Raji (cell line): ENCODE data around the gene SLC47A2.

ENCODE experiments used
- POLR2A ChIP-seq: IDR thresholded peaks from 2 replicates; pipeline ENCODE4 v1.6.1; 2011; ENCODE audit warnings: low read depth, low read length, control low read depth; ENCODE audit not compliant: insufficient read depth

Gene SLC47A2

DNA sequence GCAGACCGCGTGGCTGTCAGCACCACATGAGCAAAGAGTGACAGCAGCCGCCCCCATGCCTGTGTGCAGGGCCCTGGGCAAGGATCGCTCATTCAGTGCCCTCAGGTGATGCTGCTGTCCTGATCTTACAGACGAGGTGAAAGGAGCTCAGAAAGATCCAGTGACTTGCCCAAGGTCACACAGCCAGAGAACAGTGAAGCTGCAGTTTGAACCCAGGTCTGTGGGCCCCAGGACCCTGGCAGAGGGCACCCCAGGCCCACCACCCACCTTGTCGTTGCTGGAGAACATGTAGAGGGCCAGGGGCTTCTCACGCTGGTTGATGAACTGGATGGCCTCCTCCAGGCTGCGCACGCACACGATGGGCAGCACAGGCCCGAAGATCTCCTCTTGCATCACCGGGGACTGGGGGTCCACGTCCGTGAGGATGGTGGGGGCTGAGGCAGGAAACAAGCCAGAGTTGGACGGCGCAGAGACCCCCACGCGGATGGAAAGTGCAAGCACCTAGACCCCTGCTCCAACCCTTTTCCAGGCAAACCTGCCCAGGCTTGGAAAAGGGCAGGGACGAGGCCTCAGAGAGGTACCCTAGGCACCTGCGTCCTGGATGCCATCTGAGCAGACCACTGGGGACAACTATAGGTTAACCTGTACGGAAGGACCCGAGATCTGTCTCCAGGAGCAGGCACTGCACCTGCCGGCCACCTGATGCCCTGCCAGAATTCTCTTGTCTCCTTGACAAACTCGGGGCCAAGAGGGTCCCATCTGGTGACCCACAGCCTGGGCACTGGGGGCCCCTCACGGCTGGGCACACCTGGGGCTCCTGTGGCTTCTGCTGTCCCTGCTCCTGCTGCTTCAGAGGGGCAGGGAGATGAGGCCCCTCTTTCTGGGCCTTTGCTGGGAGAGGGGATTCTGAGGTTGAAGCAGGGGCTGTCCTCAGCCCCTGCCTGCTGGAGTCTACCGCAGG is 23.1 kb upstream of the SLC47A2 start:
- TF ChIP-seq POLR2A: no peak

DNA sequence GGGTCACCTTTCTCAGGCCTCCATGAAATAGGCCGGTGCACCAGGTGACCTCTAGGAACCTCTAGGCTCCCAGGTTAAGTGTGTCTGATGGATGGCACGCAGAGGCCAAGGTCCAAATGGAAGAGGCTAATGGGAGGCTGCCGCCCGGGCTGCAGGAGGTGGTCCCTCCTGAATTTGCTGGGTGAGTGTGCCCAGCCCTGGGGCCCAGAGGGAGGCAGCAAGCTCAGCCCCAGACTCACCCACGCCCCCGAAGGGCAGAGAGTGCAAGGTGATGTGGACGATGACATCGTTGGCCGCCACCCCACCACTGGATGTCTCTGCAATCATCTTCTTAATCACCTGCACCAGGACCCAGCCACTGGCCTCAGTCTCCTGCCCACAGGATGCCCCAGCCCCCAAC is 22.4 kb upstream of the SLC47A2 start:
- TF ChIP-seq POLR2A: no peak

DNA sequence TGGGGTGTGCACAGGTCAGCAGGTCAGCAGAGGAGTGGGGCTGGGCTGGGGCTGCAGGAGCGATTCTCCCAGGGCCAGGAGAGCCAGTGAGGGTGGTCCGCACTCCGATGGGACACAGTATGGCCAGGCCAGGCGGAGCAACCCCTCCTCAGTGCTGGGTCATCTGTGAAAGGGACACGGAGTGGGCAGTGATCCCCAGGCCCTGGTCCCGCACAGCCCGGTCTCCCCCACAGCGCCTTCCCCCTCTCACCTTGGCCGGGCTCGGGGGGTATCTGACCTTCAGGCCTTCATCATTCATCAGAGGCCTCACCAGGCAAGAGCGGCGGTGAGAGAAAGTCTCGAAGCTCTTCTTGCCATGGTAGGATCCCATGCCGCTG is 21.7 kb upstream of the SLC47A2 start:
- no peak for TF ChIP-seq POLR2A

DNA sequence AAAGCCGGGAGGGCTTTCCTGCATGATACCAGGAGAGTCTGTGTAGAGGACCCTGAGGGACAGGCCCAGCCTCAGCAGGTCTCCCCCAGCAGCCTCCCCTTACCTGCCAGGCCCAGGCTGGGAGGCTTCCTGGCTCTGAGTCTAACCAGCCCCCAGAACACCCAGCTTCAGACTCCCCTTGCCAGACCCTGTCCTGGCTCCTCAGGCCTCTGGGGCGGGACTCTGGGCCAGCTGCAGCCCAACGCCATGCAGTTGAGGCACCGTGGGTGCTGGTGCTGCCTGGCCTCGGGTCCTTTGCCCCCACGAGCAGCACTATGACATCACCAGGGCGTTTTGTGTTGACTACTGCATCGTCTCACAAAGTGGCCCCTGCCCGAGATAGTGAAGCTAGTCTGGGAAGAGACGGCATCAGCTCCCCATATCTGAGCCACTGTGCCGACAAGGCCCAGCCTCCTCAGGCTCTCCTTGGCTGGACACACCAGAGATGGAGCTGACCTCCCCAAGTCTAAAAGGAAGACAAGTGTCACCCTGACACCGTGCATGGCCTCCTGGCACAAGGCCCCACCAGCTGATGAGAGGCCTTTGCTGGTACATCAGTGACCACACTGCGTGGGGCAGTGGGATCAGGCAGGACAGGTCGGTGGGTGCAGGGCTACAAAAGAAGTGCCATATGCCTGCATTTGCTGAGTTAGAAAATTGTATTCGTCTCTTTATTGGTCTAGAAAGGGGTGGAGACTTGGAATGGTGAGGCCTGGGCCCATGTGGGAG is 21.1 kb upstream of the SLC47A2 start:
- no peak for TF ChIP-seq POLR2A

DNA sequence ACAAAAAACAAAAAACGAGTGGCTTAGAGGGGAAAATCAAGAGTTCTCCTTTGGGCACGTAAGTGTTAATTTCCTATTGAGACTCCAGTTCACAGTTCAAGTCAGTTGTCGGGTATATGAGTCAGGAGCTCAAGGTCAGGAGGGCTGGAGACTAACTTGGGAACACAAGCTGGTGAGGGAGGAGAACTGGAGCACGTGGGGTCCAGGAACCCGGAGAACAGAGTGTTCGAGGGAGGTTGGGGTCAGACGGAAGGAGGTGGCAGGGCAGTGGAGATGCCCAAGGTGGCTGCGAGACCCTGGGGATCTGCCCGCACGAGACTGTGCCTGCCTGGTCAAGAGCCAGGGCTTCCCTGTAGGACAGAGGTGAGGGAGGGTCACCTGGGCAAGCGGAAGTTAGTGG is 19.7 kb upstream of the SLC47A2 start:
- no peak for TF ChIP-seq POLR2A

DNA sequence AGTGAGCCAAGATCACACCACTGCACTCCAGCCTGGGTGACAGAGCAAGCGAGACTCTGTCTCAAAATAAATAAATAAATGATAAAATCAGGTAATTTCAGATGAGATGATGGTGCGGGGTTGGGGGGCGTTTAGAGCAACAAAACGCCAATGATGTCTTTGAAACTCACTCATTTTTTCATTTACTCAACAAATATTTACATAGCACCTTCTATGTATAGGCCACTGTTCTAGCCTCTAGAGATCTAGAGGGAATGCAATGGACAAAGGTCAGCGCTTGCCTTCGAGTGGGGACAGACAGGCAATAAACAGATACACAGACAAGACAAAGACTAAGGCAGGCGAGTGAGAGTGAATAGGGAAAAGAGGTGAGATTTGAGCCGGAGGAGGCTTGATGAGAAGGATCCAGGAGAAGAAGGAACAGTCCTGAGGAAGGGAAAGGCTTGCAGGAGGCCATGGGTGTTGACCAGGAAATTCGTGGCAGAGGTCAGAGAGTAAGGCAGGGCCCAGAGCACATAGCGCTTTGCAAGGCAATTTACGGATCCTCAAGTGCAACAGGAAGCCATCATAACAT is 17.7 kb upstream of the SLC47A2 start:
- no peak for TF ChIP-seq POLR2A

DNA sequence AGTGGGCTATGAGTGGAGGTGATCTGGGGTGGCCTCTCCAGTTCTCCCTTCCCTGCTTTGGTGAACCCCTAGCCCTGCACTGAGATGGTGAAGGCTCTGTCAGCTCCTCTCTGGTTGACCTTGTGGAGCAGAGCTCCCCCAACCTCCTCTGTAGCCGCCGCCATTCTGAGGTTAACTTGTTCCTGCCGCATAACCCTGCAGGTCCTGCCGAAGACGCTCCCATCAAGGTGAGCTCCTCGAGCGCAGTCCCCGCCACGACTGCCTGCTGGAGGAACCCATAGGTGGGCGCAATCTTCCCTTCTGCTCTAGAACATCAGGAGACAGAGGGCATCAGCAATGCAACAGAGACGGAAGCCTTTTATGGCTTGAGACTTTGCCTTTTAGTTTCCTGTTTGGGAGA is 15.2 kb upstream of the SLC47A2 start:
- TF ChIP-seq POLR2A: no peak

DNA sequence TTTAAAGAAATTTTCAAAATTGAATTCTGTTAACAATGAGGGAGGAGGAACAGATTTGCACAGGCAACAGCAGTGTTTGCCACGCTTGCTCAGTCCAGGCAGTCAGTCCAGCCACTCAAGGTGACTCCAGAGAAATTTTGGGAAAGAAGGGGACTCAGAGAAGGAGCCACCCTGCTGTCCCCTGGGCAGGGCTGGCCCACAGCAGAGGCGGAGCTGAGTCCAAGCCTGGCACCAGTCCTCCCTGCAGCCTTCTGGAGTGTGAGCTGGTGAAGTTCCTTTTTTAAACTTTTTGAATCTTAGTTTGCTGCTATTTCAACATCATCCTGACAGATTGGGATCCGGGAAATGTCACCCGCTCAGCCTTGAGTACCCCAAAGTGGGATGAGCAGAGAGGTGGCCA is 14.5 kb upstream of the SLC47A2 start:
- no peak for TF ChIP-seq POLR2A

DNA sequence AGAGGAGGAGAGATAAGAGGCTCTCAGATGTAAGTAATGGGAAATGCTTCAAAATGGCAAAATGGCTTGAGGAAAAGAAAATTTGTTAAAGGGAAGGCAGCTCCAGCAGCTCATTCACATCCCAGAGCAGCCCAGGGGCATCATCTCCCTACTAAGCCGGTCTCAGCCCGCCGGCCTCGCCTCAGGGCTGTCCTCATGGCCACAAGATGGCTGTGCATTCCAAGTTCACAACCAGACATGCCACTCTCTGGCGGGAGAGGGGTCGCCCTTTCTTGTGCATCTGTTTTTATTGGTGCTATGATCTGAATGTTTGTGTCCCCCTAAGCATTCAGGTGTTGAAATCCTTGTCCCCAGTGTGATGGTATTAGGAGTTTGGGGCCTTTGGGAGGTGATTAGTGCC is 13.5 kb upstream of the SLC47A2 start:
- no peak for TF ChIP-seq POLR2A

DNA sequence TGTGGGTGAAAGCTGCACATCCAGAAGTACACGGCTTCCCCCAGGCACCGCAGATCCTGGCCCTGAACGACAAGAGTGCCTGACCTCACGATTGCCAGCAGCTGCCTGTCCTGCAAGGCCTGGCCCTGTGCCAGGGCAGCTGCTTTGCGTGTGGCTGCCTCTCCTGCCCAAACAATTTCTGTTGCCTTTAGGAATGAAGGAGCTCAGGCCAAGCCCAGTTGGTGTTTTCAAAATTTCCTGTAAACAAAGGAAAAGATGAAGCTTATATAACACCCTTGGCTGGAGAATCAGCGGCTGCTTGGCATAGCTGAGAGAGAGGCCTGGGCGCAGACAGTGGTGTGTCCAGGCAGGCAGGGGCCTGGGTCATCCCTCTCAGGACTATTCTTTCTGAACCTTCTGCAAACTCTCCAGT is 11.7 kb upstream of the SLC47A2 start:
- no peak for TF ChIP-seq POLR2A

DNA sequence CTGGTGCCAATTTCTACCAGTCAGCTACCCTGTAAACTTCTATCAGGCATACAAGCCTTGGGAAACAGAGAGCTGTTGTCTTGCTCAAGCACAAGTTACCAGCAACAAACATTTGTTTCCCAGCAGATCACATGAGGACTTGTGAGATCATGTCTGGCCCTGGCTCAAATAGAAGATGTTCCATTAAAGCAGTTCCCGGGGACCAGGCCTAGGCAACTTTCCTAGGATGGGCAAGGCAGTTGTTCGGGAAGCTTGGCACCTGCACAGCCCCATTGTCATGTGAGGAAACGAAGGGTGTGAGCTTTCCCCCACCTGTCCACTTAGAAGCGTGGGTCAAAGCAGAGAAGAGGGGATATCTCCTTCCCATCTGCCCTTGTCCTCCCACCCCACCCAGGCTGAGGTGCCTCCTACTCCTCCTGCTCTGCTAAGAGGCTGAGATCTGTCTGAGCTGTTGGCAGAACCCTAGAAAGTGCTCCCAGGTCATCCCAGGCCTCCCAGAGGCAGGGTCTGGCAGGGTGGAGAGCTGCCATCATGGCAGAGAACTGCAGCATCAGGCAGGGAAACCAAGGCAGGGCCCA is 11.2 kb upstream of the SLC47A2 start:
- no peak for TF ChIP-seq POLR2A

DNA sequence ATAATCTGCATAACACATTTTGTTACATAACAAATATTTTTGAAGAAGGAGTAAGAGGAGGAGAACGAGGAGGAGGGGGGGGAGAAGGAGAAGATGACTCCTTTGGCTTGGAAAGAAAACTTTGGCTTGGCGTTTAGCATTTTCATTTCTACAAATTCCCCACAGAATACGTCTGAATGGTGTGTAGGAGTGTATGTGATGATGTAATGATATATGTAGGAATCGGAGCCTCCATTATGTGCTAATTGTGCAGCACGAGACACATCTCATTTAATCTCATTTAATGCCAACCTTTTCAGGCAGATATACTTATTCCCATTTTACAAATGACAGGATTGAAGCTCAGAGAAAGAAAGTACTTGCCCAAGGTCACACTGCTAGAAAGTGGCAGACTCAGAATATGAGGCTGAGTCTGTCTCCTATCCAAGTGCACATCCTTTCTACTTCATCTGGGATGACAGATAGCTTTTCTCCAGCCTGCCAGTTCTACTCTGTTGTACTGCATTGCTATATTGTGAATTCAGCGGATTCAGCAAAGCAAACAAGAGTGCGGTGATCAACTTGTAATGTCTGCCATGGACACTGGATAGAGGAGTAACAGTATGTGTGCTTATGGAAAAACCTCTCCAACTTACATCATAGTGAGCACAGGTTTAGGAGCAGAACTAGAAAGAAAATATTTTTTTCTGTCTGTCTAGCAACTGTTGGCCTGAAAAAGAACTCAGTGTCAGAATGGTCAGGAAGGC is 10.4 kb upstream of the SLC47A2 start:
- no peak for TF ChIP-seq POLR2A

DNA sequence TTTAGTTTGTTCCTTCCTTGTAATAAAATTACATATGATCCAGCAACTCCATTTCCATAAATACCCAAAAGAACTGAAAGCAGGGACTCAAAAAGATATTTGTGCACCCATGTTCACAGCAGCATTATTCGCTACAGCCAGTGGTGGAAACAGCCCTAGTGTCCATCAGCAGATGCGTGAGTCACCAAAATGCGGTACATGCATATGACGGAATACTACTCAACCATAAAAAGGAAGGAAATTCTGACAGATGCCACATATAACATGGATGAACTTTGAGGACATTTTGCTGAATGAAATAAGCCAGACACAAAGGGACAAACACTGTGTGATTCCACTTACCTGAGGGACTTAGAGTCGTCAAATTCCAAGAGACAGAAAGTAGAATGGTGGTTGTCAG is 9.1 kb upstream of the SLC47A2 start:
- no peak for TF ChIP-seq POLR2A

DNA sequence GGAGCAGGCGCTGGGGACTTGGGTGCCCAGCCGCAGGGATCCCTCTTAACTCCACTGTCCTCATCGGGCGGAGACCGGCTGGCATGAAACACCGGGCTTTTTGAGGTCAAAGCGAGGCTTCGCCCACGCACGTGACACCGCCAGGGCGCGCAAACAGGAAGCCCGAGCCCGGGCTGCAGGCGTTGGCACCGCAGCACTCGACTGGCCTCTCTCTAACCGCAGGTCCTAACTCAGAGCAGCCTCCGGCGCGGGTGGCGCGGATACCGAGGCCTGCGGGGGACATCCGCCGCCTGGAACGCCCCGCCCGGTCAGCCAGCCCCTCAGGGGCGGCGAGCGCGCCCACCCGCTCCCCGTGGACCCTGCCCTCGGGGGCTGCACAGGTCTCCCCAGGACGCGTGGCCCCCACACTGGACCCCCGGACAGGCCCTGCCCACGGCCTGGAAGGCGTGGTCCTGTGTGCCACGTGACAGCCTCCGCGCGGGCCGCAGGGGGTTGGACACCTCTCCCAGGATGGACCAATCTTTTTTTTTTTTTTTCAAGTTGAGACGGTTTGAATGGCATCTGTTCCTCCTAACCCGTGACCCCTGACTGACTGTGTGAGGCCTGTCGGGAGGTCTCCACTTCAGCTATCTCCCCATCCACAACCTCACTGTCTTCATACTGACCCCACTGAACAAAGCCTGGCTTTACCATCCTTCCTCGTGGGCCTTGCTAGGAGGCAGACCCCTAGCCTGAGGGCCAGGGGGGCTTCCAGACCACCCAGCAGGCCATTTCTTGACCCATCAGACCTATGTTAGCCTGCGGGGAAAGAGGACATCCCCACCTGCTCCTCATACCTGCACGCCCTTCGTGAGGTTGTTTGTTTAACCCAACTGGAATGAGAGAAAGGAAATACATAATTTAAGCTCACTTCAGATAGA is 8.4 kb upstream of the SLC47A2 start:
- no peak for TF ChIP-seq POLR2A
